GM12878 (cell line): Measurements from ENCODE around the gene ZNF101. TPM values are rescaled to one million over a fixed set of nuclear protein-coding genes. Genes with fewer than 3 reads are reported as not detected.

Source experiments
- ATAC-seq: fragments of 200-7000 bp; cut with Tn5 transposase; 3 replicates; pipeline ENCODE4 v1.9.1; 2020; ENCODE audit warnings: mild to moderate bottlenecking, moderate library complexity
- BruUV-seq: library from RNA; stranded (reverse); fragments of 400-500 nt; replicated peaks from 2 replicates; lab custom pipeline; 2021; lab: Mats Ljungman, UMichigan
- CTCF ChIA-PET: fragments of 300-600 bp; sonication (Branson Sonifier 250); formaldehyde crosslinking; extraction: SDS; loops from one replicate; lab custom pipeline; 2021; ENCODE audit warnings: inconsistent platforms; lab: Yijun Ruan, JAX
- POLR2A ChIA-PET: fragments of 350-600 bp; formaldehyde crosslinking; extraction: SDS; loops from one replicate; lab custom pipeline; 2021; ENCODE audit warnings: inconsistent platforms; lab: Charles Lee
- RAD21 ChIA-PET: fragments of 300-600 bp; sonication (Branson Sonifier 250); formaldehyde crosslinking; loops from one replicate; lab custom pipeline; 2023; ENCODE audit warnings: antibody characterized with exemption; ENCODE audit not compliant: unreplicated experiment; lab: Charles Lee
- SMC1A ChIA-PET: fragments of 300-600 bp; sonication (Branson Sonifier 250); formaldehyde crosslinking; loops from one replicate; lab custom pipeline; 2023; ENCODE audit not compliant: unreplicated experiment, uncharacterized antibody; lab: Charles Lee
- DNase-seq: peaks from one replicate; pipeline ENCODE4 v3.0.0-alpha.2; 2011; ENCODE audit warnings: low read depth, low spot score
- FAIRE-seq: peaks from 3 replicates; lab custom pipeline; 2011; peaks lifted over from hg19 to GRCh38; lab: Jason Lieb, UNC
- H2AFZ ChIP-seq: 2 replicates; pipeline ENCODE4 v1.6.0; 2011; ENCODE audit warnings: low read depth, low read length, control low read depth; ENCODE audit not compliant: control insufficient read depth
- H3K27ac ChIP-seq: 2 replicates; pipeline ENCODE4 v1.5.1; 2011; ENCODE audit warnings: control low read depth; ENCODE audit not compliant: control insufficient read depth, insufficient read depth
- H3K27me3 ChIP-seq, 2 experiments: replicated peaks in 1 of 2; 2 replicates each; pipeline versions ENCODE4 v1.6.0 to v1.6.1; 2011; ENCODE audit warnings: low read length in 1 of 2; ENCODE audit not compliant: control insufficient read depth in 2 of 2, insufficient read depth in 2 of 2
- H3K36me3 ChIP-seq, 2 experiments: 2 replicates each; pipeline ENCODE4 v1.5.1; 2011; ENCODE audit warnings: low read length in 1 of 2; ENCODE audit not compliant: control insufficient read depth in 2 of 2, insufficient read depth in 2 of 2
- H3K4me1 ChIP-seq: 2 replicates; pipeline ENCODE4 v1.6.1; 2011; ENCODE audit warnings: mild to moderate bottlenecking, low read length, moderate library complexity, mixed read lengths; ENCODE audit not compliant: control insufficient read depth, insufficient read depth
- H3K4me2 ChIP-seq: 2 replicates; pipeline ENCODE4 v1.6.0; 2011; ENCODE audit warnings: control low read depth; ENCODE audit not compliant: control insufficient read depth, insufficient read depth
- H3K4me3 ChIP-seq: fragments of 200-600 bp; sonication (generic); 2 replicates; pipeline ENCODE4 v1.5.1; 2016
- H3K79me2 ChIP-seq: 2 replicates; pipeline ENCODE4 v1.6.0; 2011; ENCODE audit warnings: low read length; ENCODE audit not compliant: control insufficient read depth, insufficient read depth
- H3K9ac ChIP-seq: 2 replicates; pipeline ENCODE4 v1.8.0; 2011; ENCODE audit warnings: low read length, control low read depth, mixed read lengths; ENCODE audit not compliant: control insufficient read depth, insufficient read depth
- H3K9me3 ChIP-seq: replicated peaks from 3 replicates; pipeline ENCODE4 v1.5.1; 2011; ENCODE audit warnings: mild to moderate bottlenecking, low read length; ENCODE audit not compliant: control insufficient read depth, insufficient read depth
- H4K20me1 ChIP-seq: 2 replicates; pipeline ENCODE4 v1.6.0; 2011; ENCODE audit not compliant: control insufficient read depth, insufficient read depth
- ASH2L ChIP-seq: fragments of 300-600, 200-600 bp; sonication (generic); IDR thresholded peaks from 2 replicates; pipeline ENCODE4 v1.6.1; 2017; ENCODE audit warnings: low read depth, mild to moderate bottlenecking, borderline replicate concordance
- BACH1 ChIP-seq: fragments of 450-650 bp; IDR thresholded peaks from 2 replicates; pipeline ENCODE4 v1.6.1; 2017; ENCODE audit warnings: mild to moderate bottlenecking, borderline replicate concordance
- BHLHE40 ChIP-seq, 2 experiments: fragments of 450-650 bp in 1 of 2; IDR thresholded peaks; 2 replicates each; pipeline ENCODE4 v1.6.1; 2011 to 2017; ENCODE audit warnings: low read depth in 2 of 2, borderline replicate concordance in 1 of 2, improper control_type of control experiment in 1 of 2, low read length in 1 of 2, mild to moderate bottlenecking in 1 of 2
- CHD1 ChIP-seq: IDR thresholded peaks from 2 replicates; pipeline ENCODE4 v1.6.1; 2012; ENCODE audit warnings: low read depth, low read length, improper control_type of control experiment
- CREB1 ChIP-seq: IDR thresholded peaks from 2 replicates; pipeline ENCODE4 v1.6.1; 2012; ENCODE audit warnings: low read depth, mild to moderate bottlenecking, inconsistent platforms
- EP300 ChIP-seq, 2 experiments: fragments of 150-350 bp in 1 of 2; IDR thresholded peaks; 2 replicates each; pipeline ENCODE4 v1.6.1; 2011 to 2012; ENCODE audit warnings: low read depth in 2 of 2, low read length in 2 of 2, borderline replicate concordance in 1 of 2, improper control_type of control experiment in 1 of 2, inconsistent platforms in 1 of 2; ENCODE audit not compliant: control insufficient read depth in 1 of 2
- GABPA ChIP-seq: IDR thresholded peaks from 2 replicates; pipeline ENCODE4 v1.6.1; 2014; ENCODE audit warnings: antibody characterized with exemption, low read depth, mild to moderate bottlenecking, inconsistent platforms
- PAX5 ChIP-seq: IDR thresholded peaks from 2 replicates; pipeline ENCODE4 v1.6.1; 2011; ENCODE audit warnings: low read depth, low read length, borderline replicate concordance
- SREBF2 ChIP-seq: IDR thresholded peaks from 2 replicates; pipeline ENCODE4 v1.6.1; 2012; ENCODE audit warnings: mild to moderate bottlenecking, low read length
- TBL1XR1 ChIP-seq: IDR thresholded peaks from 2 replicates; pipeline ENCODE4 v1.6.1; 2012; ENCODE audit warnings: low read depth, low read length, improper control_type of control experiment
- WGBS: methylation state at CpG from one replicate; pipeline ENCODE4 v1.1.6; 2016; ENCODE audit warnings: low lambda C conversion rate; ENCODE audit not compliant: insufficient replicate concordance, insufficient coverage; ENCODE audit errors: missing lambda C conversion rate; 5-methylcytosine and 5-hydroxymethylcytosine counted together
- in situ Hi-C: fragments of 300-500 bp; cut with MboI; formaldehyde crosslinking; loops from 9 replicates; pipeline ENCODE4 v1.14.3; 2018; ENCODE audit warnings: mixed read lengths
- intact Hi-C: fragments of 100-400 bp; cut with micrococcal nuclease; formaldehyde crosslinking; loops from one replicate; pipeline ENCODE4 v1.14.2; 2022; ENCODE audit not compliant: unreplicated experiment
- polyA plus RNA-seq, 11 experiments: library from polyadenylated mRNA; depleted of rRNA in 4 of 11; unstranded in 6 of 11; stranded (reverse) in 5 of 11; fragments of >200 nt; fragmentation: Nextera tagmentation in 4 of 11; fragmentation: Illumina TruSeq in 1 of 11; extraction: Ambion mirVana in 4 of 11; extraction: Trizol in 1 of 11; gene quantifications; 1 replicate in 1 of 11; 2 replicates in 10 of 11; pipeline versions ENCODE4 v1.2.1 to v1.2.3, GENCODE V29; 2011 to 2016; ENCODE audit warnings: inconsistent platforms in 2 of 11, missing spikeins in 2 of 11, low read depth in 1 of 11
- total RNA-seq, 4 experiments: library from RNA; depleted of rRNA in 3 of 4; stranded (reverse); fragments of >200 nt in 3 of 4; fragmentation: Illumina TruSeq in 1 of 4; extraction: Trizol in 1 of 4; gene quantifications; 2 replicates each; pipeline versions ENCODE4 v1.2.1 to v1.2.3, GENCODE V29; 2013 to 2021
- TF ChIP-seq, protein P1 (sequence below): IDR thresholded peaks from 2 replicates; pipeline ENCODE4 v1.6.1; 2012; ENCODE audit warnings: mild to moderate bottlenecking, low read depth, low read length
- TF ChIP-seq, protein P2 (sequence below): IDR thresholded peaks from 2 replicates; pipeline ENCODE4 v1.6.1; 2011; ENCODE audit warnings: mild to moderate bottlenecking, low read depth, low read length, moderate library complexity; ENCODE audit not compliant: insufficient replicate concordance
- TF ChIP-seq, protein P3 (sequence below): fragments of 450-650 bp; formaldehyde crosslinking; IDR thresholded peaks from 2 replicates; pipeline ENCODE4 v1.4.0; 2022; ENCODE audit warnings: mild to moderate bottlenecking, moderate library complexity

ZNF101 gene
- total and polyA plus RNA-seq, 10 of the 15 experiments (the other 5 are each of a cell fraction or from before 2014, with no cell fraction given) = 15.2 to 40.5 (median 19.8) TPM

DNA sequence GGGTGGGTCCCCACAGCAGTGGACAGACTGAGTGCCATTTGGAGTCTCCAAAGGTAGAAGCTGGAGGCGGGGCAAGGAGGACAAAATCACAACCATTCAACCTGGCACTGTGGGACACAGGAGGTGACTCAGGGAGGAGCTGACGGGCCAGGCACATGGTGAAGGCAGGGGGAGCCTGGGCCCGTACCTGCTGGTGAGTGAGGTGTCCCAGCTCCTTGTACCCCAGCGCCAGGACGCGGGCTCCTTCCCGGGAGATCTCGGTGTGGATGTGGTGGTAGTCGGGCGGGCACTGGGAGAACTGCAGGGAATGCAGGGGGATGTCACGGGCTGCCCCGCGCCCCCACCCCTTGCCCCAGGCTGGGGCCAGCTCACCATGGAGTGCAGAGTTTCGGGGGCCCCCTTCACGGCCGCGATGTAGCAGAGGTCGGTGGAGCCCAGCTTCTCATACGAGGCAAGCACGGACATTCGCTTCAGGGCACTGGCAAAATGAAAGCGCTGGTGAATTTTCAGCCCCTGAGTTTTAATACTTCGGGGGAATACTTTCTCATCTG, 15.0 kb upstream of the ZNF101 start (continued):
- TF ChIP-seq, protein P1, sequence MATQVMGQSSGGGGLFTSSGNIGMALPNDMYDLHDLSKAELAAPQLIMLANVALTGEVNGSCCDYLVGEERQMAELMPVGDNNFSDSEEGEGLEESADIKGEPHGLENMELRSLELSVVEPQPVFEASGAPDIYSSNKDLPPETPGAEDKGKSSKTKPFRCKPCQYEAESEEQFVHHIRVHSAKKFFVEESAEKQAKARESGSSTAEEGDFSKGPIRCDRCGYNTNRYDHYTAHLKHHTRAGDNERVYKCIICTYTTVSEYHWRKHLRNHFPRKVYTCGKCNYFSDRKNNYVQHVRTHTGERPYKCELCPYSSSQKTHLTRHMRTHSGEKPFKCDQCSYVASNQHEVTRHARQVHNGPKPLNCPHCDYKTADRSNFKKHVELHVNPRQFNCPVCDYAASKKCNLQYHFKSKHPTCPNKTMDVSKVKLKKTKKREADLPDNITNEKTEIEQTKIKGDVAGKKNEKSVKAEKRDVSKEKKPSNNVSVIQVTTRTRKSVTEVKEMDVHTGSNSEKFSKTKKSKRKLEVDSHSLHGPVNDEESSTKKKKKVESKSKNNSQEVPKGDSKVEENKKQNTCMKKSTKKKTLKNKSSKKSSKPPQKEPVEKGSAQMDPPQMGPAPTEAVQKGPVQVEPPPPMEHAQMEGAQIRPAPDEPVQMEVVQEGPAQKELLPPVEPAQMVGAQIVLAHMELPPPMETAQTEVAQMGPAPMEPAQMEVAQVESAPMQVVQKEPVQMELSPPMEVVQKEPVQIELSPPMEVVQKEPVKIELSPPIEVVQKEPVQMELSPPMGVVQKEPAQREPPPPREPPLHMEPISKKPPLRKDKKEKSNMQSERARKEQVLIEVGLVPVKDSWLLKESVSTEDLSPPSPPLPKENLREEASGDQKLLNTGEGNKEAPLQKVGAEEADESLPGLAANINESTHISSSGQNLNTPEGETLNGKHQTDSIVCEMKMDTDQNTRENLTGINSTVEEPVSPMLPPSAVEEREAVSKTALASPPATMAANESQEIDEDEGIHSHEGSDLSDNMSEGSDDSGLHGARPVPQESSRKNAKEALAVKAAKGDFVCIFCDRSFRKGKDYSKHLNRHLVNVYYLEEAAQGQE = no peak
- TF ChIP-seq TBL1XR1 = no peak
- TF ChIP-seq, protein P2, sequence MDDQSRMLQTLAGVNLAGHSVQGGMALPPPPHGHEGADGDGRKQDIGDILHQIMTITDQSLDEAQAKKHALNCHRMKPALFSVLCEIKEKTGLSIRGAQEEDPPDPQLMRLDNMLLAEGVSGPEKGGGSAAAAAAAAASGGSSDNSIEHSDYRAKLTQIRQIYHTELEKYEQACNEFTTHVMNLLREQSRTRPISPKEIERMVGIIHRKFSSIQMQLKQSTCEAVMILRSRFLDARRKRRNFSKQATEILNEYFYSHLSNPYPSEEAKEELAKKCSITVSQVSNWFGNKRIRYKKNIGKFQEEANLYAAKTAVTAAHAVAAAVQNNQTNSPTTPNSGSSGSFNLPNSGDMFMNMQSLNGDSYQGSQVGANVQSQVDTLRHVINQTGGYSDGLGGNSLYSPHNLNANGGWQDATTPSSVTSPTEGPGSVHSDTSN = no peak
- TF ChIP-seq, all 136 proteins: peak for 0

DNA sequence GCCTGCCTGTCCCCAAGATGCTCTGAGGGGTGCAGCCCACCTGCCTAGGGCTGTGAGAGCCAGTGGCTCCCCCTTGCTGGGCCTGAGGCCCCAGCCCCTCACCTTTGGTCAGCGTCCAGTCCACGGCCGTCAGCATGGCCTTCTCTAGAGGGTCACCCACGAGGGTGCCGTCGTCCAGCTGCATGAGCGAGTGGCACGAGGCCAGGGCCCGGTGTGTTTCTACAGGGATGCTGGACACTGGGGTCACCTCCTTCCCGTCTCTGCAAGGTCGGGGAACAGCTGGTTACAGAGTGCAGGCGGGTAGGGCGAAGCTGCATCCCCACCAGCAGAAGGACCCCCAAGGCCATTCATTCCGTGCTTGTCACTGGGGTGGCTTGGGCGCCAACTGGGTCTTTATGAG, 14.2 kb upstream of the ZNF101 start:
- Histone ChIP-seq H3K9ac (no peak overlapping the region), H3K27ac (no peak overlapping the region), H3K79me2 (peaks cover 1% of the 10 kb centered on the region), H3K9me3 (no peaks in the 10 kb centered on the region), H3K4me3 (no peak overlapping the region), H3K36me3 (peaks cover 58 to 79% of the 10 kb centered on the region in 2 experiments), H3K4me1 (no peaks in the 10 kb centered on the region), H4K20me1 (no peaks in the 10 kb centered on the region), H3K27me3 (no peaks in the 10 kb centered on the region), H3K4me2 (no peak overlapping the region), H2AFZ (no peak overlapping the region)
- ATAC-seq (no peak), DNase-seq (no peak), FAIRE-seq (no peak)
- SMC1A ChIA-PET = no interaction called here
- POLR2A ChIA-PET = interaction anchor here (0.6 kb wide), 1 partner anchor 50 kb away, joined by 3 read pairs; no protein-coding TSS in a partner anchor
- intact Hi-C loops (no loop called here), in situ Hi-C loops (no loop called here)
- RAD21 ChIA-PET = no interaction called here
- 100% methylated on average over 13 of the region's 15 CpGs for WGBS
- CTCF ChIA-PET = no interaction called here
- no TSS peak for BruUV-seq
- TF ChIP-seq, protein P3, sequence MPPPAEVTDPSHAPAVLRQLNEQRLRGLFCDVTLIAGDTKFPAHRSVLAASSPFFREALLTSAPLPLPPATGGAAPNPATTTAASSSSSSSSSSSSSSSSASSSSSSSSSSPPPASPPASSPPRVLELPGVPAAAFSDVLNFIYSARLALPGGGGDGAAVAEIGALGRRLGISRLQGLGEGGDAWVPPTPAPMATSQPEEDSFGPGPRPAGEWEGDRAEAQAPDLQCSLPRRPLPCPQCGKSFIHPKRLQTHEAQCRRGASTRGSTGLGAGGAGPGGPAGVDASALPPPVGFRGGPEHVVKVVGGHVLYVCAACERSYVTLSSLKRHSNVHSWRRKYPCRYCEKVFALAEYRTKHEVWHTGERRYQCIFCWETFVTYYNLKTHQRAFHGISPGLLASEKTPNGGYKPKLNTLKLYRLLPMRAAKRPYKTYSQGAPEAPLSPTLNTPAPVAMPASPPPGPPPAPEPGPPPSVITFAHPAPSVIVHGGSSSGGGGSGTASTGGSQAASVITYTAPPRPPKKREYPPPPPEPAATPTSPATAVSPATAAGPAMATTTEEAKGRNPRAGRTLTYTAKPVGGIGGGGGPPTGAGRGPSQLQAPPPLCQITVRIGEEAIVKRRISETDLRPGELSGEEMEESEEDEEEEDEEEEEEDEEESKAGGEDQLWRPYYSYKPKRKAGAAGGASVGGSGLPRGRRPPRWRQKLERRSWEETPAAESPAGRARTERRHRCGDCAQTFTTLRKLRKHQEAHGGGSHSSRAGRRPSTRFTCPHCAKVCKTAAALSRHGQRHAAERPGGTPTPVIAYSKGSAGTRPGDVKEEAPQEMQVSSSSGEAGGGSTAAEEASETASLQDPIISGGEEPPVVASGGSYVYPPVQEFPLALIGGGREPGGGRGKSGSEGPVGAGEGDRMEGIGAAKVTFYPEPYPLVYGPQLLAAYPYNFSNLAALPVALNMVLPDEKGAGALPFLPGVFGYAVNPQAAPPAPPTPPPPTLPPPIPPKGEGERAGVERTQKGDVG (CRISPR knock-in tag) = no peak
- TF ChIP-seq BHLHE40 (IDR thresholded peaks at IDR 0.05; ENCODE audit: borderline replicate concordance in 1 of 2, low read depth in 2 of 2, low read length in 1 of 2) (no peak), BACH1 (no peak), SREBF2 (no peak), EP300 (IDR thresholded peaks at IDR 0.05; ENCODE audit: borderline replicate concordance in 1 of 2, control insufficient read depth in 1 of 2, low read depth in 2 of 2, low read length in 2 of 2) (no peak), GABPA (no peak), CREB1 (no peak), ASH2L (no peak), CHD1 (no peak), PAX5 (no peak)
